ENCODE results near the gene ACTL10. TPM values are rescaled to one million over a fixed set of nuclear protein-coding genes. Genes with fewer than 3 reads are reported as not detected.
"Not testable (repeated sequence)": the region's sequence is repeated elsewhere in the genome, so short reads cannot be mapped to it uniquely, and the experiment has no call there.

The ACTL10 gene
- polyA plus RNA-seq (ENCODE audit: insufficient read length in 12 of 12) = under 1 TPM in 10 of 12 donors, not detected in 2; 0.12 to 0.36 (median 0.28) TPM
- long read RNA-seq, donor 1, partial matches to known transcripts = 0 of 1 reads
- long read RNA-seq, donor 1, other reads (novel, unspliced or antisense) = 0 of 1 reads
- long read RNA-seq, donor 2 = 0 reads
- long read RNA-seq, donor 3 = 0 reads
- long read RNA-seq, donor 4 = 0 reads
- long read RNA-seq, donor 5 = 0 reads
- long read RNA-seq, donor 6 = 0 reads
- long read RNA-seq, donor 7, partial matches to known transcripts = 0 of 1 reads
- long read RNA-seq, donor 7, other reads (novel, unspliced or antisense) = 0 of 1 reads
- long read RNA-seq, donor 8 = 0 reads
- long read RNA-seq, donor 9, partial matches to known transcripts = 0 of 1 reads
- long read RNA-seq, donor 9, other reads (novel, unspliced or antisense) = 0 of 1 reads
- long read RNA-seq, donor 10 = 0 reads
- long read RNA-seq, donor 11 = 0 reads

DNA sequence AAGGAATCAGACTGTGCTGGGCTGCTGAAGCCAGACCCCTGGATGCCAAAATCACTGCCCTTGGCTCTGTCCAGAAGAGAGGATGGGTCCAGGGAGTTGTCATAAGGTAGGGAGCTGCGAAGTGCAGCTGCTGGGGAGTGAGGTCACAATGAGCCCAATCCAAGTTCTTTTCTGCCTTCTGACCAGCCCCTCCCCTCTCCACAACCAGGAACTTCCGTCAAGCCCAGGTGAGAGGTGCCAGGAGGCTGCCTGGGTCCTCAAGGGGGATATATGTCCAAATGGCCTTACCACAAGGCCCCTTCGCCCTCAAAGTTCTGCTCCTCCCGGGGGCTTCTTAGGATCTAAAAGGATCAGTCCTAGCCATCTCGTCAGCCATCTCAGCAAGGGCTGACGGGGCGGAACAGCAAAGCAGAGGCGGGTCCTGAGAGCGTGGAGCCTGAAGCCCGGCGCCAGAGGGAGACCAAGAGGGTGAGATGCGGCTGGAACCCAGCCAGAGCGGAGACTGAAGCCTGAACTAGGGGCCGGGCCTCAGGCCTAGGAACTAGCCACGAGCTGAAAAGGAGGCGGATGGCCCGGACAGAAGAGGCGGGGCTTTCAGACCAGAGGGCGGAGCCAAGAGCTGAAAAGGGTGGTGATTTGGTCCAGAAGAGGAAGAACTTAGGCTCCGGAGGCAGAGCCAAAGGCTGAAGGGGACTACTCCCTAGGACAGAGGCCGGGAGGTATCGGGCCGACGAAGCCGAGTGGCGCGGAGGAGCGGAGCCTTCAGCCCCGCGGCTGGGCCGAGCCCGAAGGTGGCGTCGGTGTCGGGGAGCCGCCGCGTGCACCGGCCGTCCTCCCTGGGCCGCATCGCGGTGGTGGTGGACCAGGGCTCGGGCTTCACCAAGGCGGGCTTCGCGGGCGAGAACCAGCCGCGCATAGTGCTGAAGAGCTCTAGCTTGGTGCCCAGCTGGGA is at the start of gene ACTL10:
TSS of gene ACTL10 (plus strand) at position 651 of the 952 bp plus-strand sequence. CDS start 555 bp downstream, outside the sequence.
- peak; percentile 90 for DNase-seq

DNA sequence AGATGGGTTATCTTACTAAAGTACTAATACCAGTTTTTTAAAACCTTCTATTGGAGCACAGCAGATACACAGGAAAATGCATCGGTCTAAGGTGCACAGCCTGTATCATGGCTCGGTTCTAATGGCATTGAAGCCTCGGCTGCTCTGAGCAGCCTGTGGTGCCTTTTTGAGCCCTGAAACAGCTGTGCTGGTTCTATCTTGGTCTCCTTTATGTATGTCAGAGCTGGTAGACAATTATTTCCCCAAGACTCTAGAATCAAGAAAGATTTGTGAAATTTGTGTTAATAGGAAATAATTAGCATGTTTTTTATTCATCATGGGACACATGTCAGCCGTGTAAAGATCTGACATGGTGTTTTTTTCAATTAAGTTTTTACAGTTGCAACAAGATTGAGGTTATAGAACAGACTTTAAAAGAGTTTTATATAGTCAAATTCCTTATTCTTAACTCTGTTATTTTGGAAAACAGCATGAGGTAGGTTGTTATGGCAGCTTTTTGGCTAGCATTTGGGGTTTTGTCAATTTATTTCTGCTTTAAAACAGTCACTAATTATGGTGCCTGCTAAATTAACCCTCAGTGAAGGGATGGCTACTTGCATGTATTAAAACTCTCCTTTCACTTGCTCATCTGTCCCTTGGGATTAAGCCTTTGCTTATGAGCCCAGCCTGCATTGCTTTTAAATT is 44.9 kb upstream of the ACTL10 start:
- no peak for DNase-seq

DNA sequence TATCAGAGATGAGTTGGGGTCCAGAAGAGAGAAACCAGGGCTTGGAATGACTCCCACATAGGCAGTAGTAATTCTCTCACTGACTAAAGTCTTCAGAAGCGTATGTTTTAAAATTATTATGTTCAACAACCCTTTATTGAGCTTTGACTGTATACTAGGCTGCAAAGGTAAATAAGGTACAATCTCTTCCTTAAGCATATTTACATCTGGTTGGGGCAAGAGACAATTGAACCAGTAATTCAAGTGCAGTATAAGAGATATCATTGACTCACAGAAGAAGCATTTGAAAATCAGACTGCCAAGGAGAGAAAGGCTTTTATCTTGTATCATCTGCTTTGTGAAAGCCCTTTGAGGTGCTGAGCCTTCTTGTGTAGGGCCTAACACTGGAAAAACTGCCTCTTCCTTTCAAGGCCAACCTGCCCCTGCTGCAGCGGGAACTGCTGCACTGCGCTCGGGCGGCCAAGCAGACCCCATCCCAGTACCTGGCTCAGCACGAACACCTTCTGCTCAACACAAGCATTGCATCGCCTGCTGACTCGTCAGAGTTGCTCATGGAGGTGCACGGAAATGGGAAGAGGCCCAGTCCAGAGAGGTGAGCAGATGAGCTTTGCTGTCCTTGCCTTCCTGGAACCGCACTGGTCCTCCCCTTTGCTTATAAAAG is 43.9 kb upstream of the ACTL10 start:
- DNase-seq = no peak

DNA sequence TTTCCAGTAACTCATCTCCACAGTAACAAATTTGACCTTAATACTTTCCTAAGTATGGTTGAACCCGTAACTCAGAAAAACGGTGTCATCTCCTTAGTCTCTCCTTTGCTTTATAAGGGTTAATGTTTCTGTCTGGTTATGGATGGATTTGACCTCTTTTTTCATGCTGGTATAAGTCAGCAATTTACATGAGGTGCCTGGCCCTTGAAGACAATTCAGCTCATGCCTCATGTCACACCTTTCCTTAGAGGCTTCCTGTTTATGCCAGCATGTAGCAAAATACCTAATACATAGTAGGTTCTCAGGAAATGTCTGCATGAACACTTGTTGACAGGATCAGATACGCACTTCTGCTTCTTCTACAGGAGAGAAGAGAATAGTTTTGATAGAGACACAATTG is 42.3 kb upstream of the ACTL10 start:
- DNase-seq = no peak

DNA sequence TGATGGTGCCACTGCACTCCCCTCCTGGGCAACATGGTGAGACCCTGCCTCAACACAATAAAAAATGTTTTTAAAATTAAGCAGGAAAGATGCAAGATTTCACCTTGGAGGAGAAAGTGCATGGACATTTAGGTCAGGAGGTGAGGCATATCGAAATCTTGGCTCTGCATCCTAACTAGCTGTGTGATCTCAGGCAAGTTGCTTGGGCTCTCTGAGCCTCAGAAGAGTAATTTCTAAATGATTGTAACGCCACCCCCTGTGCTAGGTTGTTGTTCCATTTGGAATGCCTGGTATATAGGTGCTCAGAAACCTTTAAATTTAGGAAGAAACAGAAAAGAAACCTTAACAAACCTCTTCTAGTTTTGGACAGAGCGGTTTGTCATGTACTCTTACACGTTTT is 40.6 kb upstream of the ACTL10 start:
- no peak for DNase-seq

DNA sequence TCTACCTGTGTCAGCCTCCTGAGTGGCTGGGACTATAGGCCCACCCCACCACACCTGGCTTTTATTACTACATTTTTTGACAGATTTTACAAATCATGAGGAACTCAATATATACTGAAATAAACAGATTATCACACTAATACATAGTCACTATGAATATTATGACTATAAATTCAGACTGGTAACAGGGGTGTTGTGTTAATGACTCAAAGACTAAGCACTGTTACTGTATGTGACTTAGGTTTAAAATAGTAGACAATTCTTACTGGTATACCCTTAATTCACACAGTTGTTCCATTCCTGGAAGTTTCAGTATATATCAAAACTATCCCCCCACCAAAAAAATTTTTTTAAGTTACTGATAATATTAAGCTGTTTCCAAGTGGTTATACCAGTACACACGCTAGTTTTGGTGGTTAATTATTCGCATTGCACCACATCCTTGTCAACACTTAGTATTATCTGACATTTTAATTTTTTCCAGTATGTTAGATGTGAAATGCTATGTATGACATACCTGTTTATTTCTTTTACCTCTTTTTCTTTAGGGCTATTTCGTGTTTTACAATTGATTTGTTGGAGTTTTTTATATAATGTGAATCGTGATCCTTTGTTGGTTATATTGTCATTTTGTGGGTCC is 39.0 kb upstream of the ACTL10 start:
- DNase-seq = no peak

DNA sequence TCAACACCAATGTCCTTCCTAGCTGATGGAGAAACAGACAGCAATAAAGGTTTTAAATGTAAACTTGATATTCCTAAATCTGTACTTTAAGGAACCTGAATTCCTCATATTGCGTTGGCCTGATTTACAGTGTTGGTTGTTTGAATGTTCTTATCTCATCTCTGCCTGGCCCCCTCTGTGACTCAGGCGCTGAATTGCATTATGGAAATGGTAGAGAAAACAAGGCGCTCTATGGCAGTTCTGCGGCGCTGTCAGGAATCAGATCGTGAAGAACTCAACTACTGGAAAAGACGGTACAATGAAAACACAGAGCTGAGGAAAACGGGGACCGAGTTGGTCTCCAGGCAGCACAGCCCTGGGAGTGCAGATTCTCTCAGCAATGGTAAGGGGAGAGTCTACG is 37.2 kb upstream of the ACTL10 start:
- DNase-seq = no peak

DNA sequence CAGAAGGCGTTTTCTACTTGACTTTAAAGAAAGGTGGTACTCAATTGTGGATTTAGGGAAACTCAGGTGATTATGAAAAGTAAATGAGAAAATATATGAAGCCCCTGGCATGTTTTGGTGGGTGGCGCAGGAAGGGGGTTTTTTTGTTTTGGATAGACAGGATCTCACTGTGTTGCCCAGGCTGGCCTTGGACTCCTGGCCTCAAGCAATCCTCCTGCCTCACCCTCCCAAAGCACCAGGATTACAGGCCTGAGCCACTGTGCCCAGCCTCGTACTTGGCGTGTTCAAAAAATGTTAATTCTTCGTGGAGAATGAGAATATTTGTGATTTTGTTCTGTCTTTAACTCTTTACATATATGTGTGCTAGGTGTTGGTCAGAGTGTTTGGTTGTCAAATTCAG is 36.8 kb upstream of the ACTL10 start:
- no peak for DNase-seq

DNA sequence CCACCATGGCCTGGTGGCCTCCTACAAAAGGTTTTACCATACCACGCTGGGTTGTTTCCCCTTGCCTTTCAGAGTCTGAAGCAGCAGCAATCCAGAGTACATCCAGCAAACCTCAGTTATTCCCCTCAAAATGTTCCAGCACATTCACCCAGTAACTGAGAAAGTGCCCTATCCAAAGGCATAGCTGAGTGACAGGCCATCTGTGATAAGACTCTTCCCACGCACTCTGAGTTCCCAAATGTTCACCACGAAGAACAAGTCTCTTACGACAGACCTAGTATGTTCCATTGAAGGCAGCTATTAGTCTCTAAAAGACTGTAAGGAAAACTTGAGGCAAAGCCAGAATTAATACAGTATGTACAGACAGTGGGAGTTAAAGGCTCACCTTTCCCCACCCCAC is 36.2 kb upstream of the ACTL10 start:
- no peak for DNase-seq

DNA sequence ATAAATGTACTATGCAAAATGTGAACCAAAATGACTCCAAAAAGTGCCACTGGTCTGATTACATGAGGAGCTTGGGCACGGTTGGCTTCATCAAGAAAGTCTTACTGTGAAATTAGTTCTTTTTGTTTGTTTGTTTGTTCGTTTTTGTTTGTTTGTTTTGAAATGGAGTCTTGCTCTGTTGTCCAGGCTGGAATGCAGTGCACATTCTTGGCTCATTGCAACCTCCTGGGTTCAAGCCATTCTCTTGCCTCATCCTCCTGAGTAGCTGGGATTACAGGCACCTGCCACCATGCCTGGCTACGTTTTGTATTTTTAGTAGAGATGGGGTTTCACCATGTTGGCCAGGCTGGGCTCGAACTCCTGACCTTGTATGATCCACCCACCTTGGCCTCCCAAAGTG is 34.8 kb upstream of the ACTL10 start:
- not testable (repeated sequence) for DNase-seq

DNA sequence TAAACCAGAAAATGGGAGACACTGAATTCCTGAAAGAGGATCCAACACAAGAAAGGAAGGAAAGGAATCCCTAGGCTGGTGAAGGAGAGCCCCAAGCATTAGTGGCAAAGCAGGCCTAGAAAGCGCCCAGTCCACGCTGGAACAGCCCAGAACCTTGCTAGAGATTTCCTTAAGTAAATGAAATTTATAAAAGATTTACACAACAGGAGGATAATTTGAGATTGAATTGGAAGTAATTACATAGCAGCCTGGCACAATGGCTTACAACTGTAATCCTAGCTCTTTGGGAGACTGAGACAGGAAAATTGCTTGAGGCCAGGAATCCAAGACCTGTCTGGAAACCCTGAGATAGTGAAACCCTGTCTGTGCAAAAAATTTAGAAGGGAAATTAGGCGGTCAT is 31.4 kb upstream of the ACTL10 start:
- DNase-seq = no peak

DNA sequence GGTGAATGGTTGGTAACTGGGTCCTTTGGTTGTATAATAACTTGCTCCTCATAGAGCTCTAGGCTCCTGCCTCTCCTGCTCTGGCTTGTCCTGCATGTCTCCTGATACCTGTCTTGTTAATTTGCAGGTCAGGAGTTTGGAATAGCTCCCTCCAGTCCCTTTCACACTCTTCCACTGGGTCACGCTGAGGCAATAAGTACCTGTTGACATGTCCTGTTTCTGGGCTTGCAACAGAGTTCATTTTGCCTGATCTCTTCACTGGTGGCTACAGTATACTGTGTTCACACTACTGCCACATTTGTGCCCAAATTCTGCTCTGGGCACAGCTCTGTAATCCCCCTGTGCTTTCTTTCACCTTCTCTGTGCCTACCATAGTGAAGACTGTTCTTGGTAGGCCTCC is 30.0 kb upstream of the ACTL10 start:
- no peak for DNase-seq

DNA sequence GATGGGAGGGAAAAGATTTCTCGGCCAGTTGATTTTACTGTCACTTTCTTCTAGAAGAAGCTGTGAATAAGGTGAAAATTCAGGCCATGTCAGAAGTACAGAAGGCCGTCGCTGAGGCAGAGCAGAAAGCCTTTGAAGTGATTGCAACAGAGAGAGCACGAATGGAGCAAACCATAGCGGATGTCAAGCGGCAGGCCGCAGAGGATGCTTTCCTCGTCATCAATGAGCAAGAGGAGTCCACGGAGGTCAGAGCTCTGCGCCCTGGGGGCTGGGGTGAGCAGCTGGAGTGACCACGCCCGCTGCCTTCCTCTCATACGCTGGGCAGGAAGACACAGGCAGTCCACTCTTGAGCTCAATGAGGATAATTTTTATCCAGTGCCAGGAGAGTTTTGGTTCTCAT is 26.5 kb upstream of the ACTL10 start:
- no peak for DNase-seq

DNA sequence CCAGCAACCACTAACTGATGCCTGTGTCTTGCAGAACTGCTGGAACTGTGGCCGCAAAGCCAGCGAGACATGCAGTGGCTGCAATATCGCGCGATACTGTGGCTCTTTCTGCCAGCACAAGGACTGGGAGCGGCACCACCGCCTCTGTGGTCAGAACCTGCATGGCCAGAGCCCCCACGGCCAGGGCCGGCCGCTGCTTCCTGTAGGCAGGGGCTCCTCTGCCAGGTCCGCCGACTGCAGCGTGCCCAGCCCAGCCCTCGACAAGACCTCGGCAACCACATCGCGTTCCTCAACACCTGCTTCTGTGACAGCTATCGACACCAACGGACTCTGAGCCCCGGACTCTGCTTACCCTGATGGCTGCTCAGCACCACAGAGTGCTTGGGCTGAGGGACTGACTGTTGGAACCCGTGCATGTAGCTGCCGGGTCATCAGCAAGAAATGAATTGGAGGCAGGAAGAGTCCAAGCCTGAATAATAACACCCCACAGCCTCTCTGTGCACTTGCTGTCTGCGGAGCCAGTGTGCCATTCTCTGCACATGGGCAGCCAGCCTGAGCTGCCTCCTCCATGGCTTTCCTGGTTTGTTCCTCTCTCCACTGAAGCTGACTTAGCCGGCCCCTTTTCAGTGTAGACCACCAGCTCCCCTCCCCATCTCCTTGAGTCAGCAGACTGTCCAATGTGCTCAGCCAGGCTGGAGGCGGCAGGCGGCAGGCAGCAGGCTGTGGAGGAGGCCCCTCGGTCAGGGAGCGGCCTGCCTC is 22.3 kb upstream of the ACTL10 start:
- no peak for DNase-seq

DNA sequence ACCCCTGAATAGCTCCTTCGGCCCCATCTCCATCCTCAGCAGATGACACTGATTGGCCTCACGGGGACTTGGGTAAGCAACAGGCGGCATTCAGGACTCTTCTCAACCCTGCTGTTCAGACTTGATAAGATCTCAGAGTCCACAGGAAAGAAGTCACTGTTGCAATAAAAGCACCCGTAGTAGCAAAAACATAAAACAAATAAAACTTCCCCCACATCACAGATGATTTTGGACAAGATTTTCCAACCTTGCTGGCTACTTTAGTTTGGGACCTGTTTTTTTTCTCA is 21.7 kb upstream of the ACTL10 start:
- DNase-seq = no peak

DNA sequence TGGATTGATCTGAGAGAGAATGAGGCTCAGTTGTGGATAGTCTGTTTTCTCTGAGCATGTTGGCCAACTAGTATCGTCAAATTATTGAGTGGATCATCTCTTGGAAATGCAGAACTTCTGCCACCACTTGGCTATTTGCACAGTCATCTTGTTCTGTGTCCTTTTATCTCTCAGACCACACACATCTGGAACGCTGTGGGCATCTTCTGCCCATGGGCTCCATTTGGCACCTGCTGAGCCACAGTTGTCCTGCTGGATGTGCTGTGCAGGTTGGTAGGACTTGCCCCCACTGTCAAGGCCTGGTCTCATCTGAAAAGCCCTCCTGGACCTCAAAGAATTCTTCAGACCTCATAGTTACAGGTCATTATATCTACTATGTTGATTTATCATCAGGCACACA is 21.3 kb upstream of the ACTL10 start:
- DNase-seq = no peak

DNA sequence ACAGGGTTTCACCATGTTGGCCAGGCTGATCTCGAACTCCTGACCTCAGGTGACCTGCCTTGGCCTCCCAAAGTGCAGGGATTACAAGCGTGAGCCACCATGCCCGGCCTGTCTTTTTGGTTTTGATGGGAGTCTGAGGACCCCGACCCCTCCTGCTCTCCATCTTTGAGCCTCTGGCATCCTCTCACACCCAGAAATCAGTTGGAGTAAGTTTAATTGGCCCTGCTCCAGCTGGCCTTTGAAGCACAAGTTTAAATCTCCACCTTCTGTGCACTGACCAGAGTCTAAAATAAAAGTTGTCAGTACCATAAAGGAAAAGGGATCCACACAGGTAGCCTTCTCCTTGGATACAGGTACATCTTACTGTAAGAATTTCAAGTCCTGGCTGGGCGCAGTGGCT is 20.6 kb upstream of the ACTL10 start:
- no peak for DNase-seq

DNA sequence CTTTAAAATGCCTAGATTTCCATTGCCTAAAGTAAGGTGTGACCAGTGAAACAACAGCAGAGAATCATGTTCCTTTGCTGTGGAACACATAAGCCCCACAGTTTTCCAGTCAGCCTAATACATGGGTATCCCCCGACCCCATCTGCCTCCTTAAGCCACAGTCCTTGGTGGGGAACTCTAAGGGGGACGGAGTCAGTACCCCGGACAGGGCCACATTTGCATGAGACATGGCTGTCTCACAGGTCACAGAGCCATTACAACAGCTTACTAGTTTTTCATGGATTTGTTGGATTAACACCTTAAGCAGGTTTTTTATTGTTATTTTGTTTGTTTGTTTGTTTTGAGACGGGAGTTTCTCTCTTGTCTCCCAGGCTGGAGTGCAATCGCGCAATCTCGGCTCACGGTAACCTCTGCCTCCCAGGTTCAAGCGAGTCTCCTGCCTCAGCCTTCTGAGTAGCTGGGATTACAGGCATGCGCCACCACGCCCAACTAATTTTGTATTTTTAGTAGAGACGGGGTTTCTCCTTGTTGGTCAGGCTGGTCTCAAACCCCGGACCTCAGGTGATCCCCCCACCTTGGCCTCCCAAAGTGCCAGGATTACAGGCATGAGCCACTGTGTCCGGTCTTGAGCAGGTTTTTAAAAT is 19.7 kb upstream of the ACTL10 start:
- not testable (repeated sequence) for DNase-seq

DNA sequence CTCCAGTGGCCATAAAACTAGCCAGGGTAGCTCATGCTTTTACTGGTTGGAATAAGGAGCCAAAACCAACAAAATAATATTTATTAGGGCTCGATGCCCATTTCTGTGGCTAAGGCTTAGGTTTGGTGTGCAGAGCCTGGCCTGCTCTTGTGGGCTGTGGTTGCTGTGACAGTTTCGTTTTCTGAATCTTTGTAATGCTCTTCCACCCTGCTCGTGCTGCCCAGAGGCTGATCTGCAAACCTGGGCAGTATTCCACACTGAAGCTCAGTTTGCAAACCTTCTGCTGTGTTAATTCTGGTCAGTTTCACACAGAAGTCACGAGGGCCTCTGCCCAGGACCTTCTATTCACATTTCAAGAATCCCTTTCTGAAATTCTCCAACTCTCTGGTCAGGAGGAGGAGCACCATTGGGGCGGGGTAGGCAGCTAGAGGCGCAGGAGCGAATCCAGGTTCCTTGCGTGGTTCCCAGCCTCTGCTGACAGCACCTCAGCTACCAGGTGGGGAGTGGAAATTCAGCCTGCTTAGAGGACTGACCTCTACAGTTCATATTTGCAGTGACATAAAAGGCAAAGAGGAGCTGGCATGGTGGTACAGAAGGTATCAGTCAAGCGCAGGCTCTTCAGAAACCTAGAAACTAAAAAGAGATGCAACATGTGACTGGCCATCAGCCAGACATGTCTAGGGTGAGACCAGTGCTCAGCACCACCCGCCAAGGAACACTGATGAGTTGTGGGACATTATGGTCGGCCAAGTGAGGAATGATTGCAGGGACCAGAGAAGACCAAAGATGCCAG is 18.9 kb upstream of the ACTL10 start:
- DNase-seq = no peak
